Right cardiac atrium (tissue), 5 donors: Measurements from ENCODE around the gene CA6. TPM values are rescaled to one million over a fixed set of nuclear protein-coding genes. Genes with fewer than 3 reads are reported as not detected.
"Not testable (repeated sequence)": the region's sequence is repeated elsewhere in the genome, so short reads cannot be mapped to it uniquely, and the experiment has no call there.

ENCODE experiments used
- ATAC-seq, 2 donors: fragments of 200-7000 bp; cut with Tn5 transposase; one replicate each; pipeline versions ENCODE4 v1.8.0 to v1.9.1; 2020; ENCODE audit warnings: moderate library complexity in 2 of 2, mild to moderate bottlenecking in 1 of 2
- DNase-seq, 3 donors: peaks; one replicate each; pipeline ENCODE4 v3.0.0-alpha.2; 2020
- H3K27ac ChIP-seq: one replicate; pipeline ENCODE4 v1.5.1; 2013; ENCODE audit warnings: mild to moderate bottlenecking, low read length, control low read depth, moderate library complexity
- H3K27me3 ChIP-seq: one replicate; pipeline ENCODE4 v1.6.1; 2013; ENCODE audit not compliant: control insufficient read depth, insufficient read depth
- H3K4me1 ChIP-seq: one replicate; pipeline ENCODE4 v1.6.1; 2013; ENCODE audit warnings: low read length; ENCODE audit not compliant: control insufficient read depth, insufficient read depth
- H3K4me3 ChIP-seq: one replicate; pipeline ENCODE4 v1.5.1; 2013; ENCODE audit warnings: low read length, control low read depth
- H3K9me3 ChIP-seq: one replicate; pipeline ENCODE4 v1.6.1; 2013; ENCODE audit warnings: low read length; ENCODE audit not compliant: control insufficient read depth
- WGBS: extraction: QIAGEN DNeasy Blood & Tissue Kit; methylation state at CpG from one replicate; pipeline ENCODE4 v1.1.7; 2013; 5-methylcytosine and 5-hydroxymethylcytosine counted together
- intact Hi-C, 4 donors: fragments of 100-400 bp; cut with DNase I; formaldehyde crosslinking; loops; one replicate each; pipeline versions ENCODE4 v1.11.0 to v1.14.0; 2022 to 2023
- polyA plus RNA-seq: library from polyadenylated mRNA; stranded (reverse); fragments of 200-250 nt; gene quantifications from one replicate; pipeline ENCODE4 v1.2.3, GENCODE V29; 2013
- total RNA-seq, 4 donors: library from RNA; stranded (reverse); fragmentation: NEBNext Ultra II Directional; extraction: Animal tissue kit (Norgen Biotek cat#: 25700); gene quantifications; one replicate each; pipeline ENCODE4 v1.2.1, GENCODE V29; 2021
- donor health status: healthy with polysubstance abuse.
- donor health status: DM: no; HTN: yes; CAD: no.
- donor health status: DM: no; HTN: no; CAD: no.
- donor health status: DM: no; HTN: yes; CAD: no; lungs with severe emphysema.
- donor health status: DM: yes; HTN: yes; CAD: no.

The CA6 gene
- total and polyA plus RNA-seq, 5 donors = not detected

- H3K9me3 ChIP-seq = no peaks in the 10 kb centered on the region
- ATAC-seq = no peak
- no peaks in the 10 kb centered on the region for H3K27me3 ChIP-seq
- peaks cover 1% of the 10 kb centered on the region for H3K4me1 ChIP-seq
- no peak for DNase-seq
- 91% methylated on average over 12 of the region's 12 CpGs for WGBS
- no peak overlapping the region for H3K4me3 ChIP-seq
- intact Hi-C loops = no loop called here
- no peak overlapping the region for H3K27ac ChIP-seq
Observed at GRCh38 chr1:8926707-8927694, 18.7 kb upstream of the CA6 start.

- WGBS = 73% methylated on average over 4 of the region's 4 CpGs
- DNase-seq (no peak), ATAC-seq (no peak)
- H3K27ac ChIP-seq = no peak overlapping the region
- peaks cover 1% of the 10 kb centered on the region for H3K4me1 ChIP-seq
- intact Hi-C loops = no loop called here
- no peaks in the 10 kb centered on the region for H3K27me3 ChIP-seq
- H3K9me3 ChIP-seq = no peaks in the 10 kb centered on the region
- H3K4me3 ChIP-seq = no peak overlapping the region
Observed at GRCh38 chr1:8930116-8930515, 15.6 kb upstream of the CA6 start.

- H3K4me3 ChIP-seq, ATAC-seq, intact Hi-C loops, H3K9me3 ChIP-seq, H3K27me3 ChIP-seq, H3K27ac ChIP-seq, DNase-seq, H3K4me1 ChIP-seq: not testable (repeated sequence)
- 86% methylated on average over 7 of the region's 7 CpGs for WGBS
Observed at GRCh38 chr1:8937051-8937450, 8.6 kb upstream of the CA6 start.

- H3K27me3 ChIP-seq = no peaks in the 10 kb centered on the region
- intact Hi-C loops = no loop called here
- DNase-seq (no peak), ATAC-seq (peak; percentile 52 to 74)
- H3K4me3 ChIP-seq = no peak overlapping the region
- 57% methylated on average over 4 of the region's 4 CpGs for WGBS
- H3K27ac ChIP-seq = no peak overlapping the region
- no peaks in the 10 kb centered on the region for H3K9me3 ChIP-seq
- peaks cover 3% of the 10 kb centered on the region for H3K4me1 ChIP-seq
Observed at GRCh38 chr1:8937701-8938100, 8.0 kb upstream of the CA6 start.

- H3K4me1 ChIP-seq = peaks cover 3% of the 10 kb centered on the region
- DNase-seq = no peak
- peak overlapping the region; percentile 26 for H3K27ac ChIP-seq
- H3K27me3 ChIP-seq = no peaks in the 10 kb centered on the region
- WGBS = 63% methylated on average over 7 of the region's 7 CpGs
- intact Hi-C loops = no loop called here
- no peaks in the 10 kb centered on the region for H3K9me3 ChIP-seq
- no peak for ATAC-seq
- no peak overlapping the region for H3K4me3 ChIP-seq
Observed at GRCh38 chr1:8938232-8938999, 7.3 kb upstream of the CA6 start.

- no peak for ATAC-seq
- WGBS = 86% methylated on average over 2 of the region's 2 CpGs
- intact Hi-C loops = no loop called here
Observed at GRCh38 chr1:8939000-8939265, 6.7 kb upstream of the CA6 start.

GRCh38 chr1:8939362-8939995 is 6.2 kb upstream of the CA6 start:
- ATAC-seq (no peak), DNase-seq (no peak)
- H3K4me1 ChIP-seq = peaks cover 3% of the 10 kb centered on the region
- H3K4me3 ChIP-seq = no peak overlapping the region
- WGBS = 86% methylated on average over 6 of the region's 6 CpGs
- no peak overlapping the region for H3K27ac ChIP-seq
- no peaks in the 10 kb centered on the region for H3K27me3 ChIP-seq
- no peaks in the 10 kb centered on the region for H3K9me3 ChIP-seq
- intact Hi-C loops = no loop called here

More at GRCh38 chr1:8939000-8939265, 6.7 kb upstream of the CA6 start:
- Histone ChIP-seq H3K27me3 (no peaks in the 10 kb centered on the region), H3K4me3 (no peak overlapping the region), H3K4me1 (peaks cover 3% of the 10 kb centered on the region), H3K27ac (no peak overlapping the region), H3K9me3 (no peaks in the 10 kb centered on the region)
- no peak for DNase-seq

GRCh38 chr1:8941906-8942305 is 3.8 kb upstream of the CA6 start:
- intact Hi-C loops = no loop called here
- ATAC-seq (no peak), DNase-seq (no peak)
- no peaks in the 10 kb centered on the region for H3K27me3 ChIP-seq
- H3K9me3 ChIP-seq = no peaks in the 10 kb centered on the region
- H3K4me1 ChIP-seq = peaks cover 3% of the 10 kb centered on the region
- no peak overlapping the region for H3K27ac ChIP-seq
- WGBS = 71% methylated on average over 6 of the region's 6 CpGs
- H3K4me3 ChIP-seq = no peak overlapping the region

- Histone ChIP-seq H3K9me3 (no peaks in the 10 kb centered on the region), H3K4me1 (no peaks in the 10 kb centered on the region), H3K27ac (no peak overlapping the region), H3K4me3 (no peak overlapping the region), H3K27me3 (no peaks in the 10 kb centered on the region)
- no peak for DNase-seq
- WGBS = 74% methylated on average over 16 of the region's 16 CpGs
- ATAC-seq = peak in 1 of 2 donors; percentile 32
- intact Hi-C loops = no loop called here
Observed at GRCh38 chr1:8943498-8944405, 1.9 kb upstream of the CA6 start.

- intact Hi-C loops = no loop called here
- 63% methylated on average over 9 of the region's 9 CpGs for WGBS
- DNase-seq (no peak), ATAC-seq (no peak)
- Histone ChIP-seq H3K27ac (no peak overlapping the region), H3K27me3 (no peaks in the 10 kb centered on the region), H3K9me3 (no peaks in the 10 kb centered on the region), H3K4me3 (no peak overlapping the region), H3K4me1 (no peaks in the 10 kb centered on the region)
Observed at GRCh38 chr1:8947127-8947691, 1.5 kb downstream of the CA6 start.
